HCT116 (cell line): ENCODE measurements around the gene ABCC8. TPM values are rescaled to one million over a fixed set of nuclear protein-coding genes. Genes with fewer than 3 reads are reported as not detected.

Experiments used
- ATAC-seq: fragments of 200-7000 bp; cut with Tn5 transposase; 2 replicates; pipeline ENCODE4 v1.9.1; 2020; ENCODE audit warnings: mild to moderate bottlenecking, moderate library complexity
- BruUV-seq: library from RNA; stranded (reverse); fragments of 400-500 nt; replicated peaks from 2 replicates; lab custom pipeline; 2021; lab: Mats Ljungman, UMichigan
- CTCF ChIA-PET: fragments of 300-600 bp; sonication (Branson Sonifier 250); formaldehyde crosslinking; loops from one replicate; lab custom pipeline; 2021; ENCODE audit warnings: antibody characterized with exemption; lab: Charles Lee
- POLR2A ChIA-PET: fragments of 300-600, 350-600 bp; sonication (Branson Sonifier 250); formaldehyde crosslinking; loops from one replicate; lab custom pipeline; 2021; ENCODE audit warnings: antibody characterized with exemption; lab: Charles Lee
- RAD21 ChIA-PET, 2 experiments: fragments of 300-600 bp; sonication (Branson Sonifier 250); formaldehyde crosslinking; loops; one replicate each; lab custom pipeline; 2023; ENCODE audit warnings: low total read pairs in 2 of 2; ENCODE audit not compliant: uncharacterized antibody in 2 of 2, unreplicated experiment in 2 of 2, low non-redundant PET in 1 of 2; lab: Charles Lee
- DNase-seq: peaks from one replicate; pipeline ENCODE4 v3.0.0-alpha.2; 2010; ENCODE audit warnings: low read depth, low spot score
- H2AFZ ChIP-seq: fragments of 200-600 bp; shearing (Covaris generic), sonication (generic); 2 replicates; pipeline ENCODE4 v1.6.1; 2017; ENCODE audit warnings: low read depth, mixed run types, mixed read lengths, antibody characterized with exemption, low read length; ENCODE audit not compliant: poor library complexity, severe bottlenecking
- H3K27ac ChIP-seq: 2 replicates; pipeline ENCODE4 v1.5.1; 2012; ENCODE audit warnings: low read depth, low read length
- H3K27me3 ChIP-seq: fragments of 200-600 bp; sonication (generic); 2 replicates; pipeline ENCODE4 v1.6.1; 2016; ENCODE audit warnings: mixed run types, low read length, mixed read lengths; ENCODE audit not compliant: insufficient read depth
- H3K36me3 ChIP-seq, 2 experiments: fragments of 200-500 bp in 1 of 2; fragments of 200-600 bp in 1 of 2; sonication (Bioruptor generic) in 1 of 2; sonication (generic) in 1 of 2; 2 replicates each; pipeline versions ENCODE4 v1.5.1 to v1.6.1; 2014 to 2016; ENCODE audit warnings: low read length in 2 of 2, inconsistent platforms in 1 of 2, mixed read lengths in 1 of 2, mixed run types in 1 of 2; ENCODE audit not compliant: insufficient read depth in 2 of 2, control insufficient read depth in 1 of 2
- H3K4me1 ChIP-seq, 2 experiments: fragments of 200-600 bp in 1 of 2; sonication (generic) in 1 of 2; 2 replicates each; pipeline versions ENCODE4 v1.5.1 to v1.6.1; 2012 to 2017; ENCODE audit warnings: low read length in 2 of 2, inconsistent platforms in 1 of 2, mild to moderate bottlenecking in 1 of 2, mixed read lengths in 1 of 2, mixed run types in 1 of 2, moderate library complexity in 1 of 2; ENCODE audit not compliant: insufficient read depth in 2 of 2, control insufficient read depth in 1 of 2
- H3K4me2 ChIP-seq: fragments of 200-600 bp; sonication (generic); 2 replicates; pipeline ENCODE4 v1.6.1; 2017; ENCODE audit warnings: mixed run types, low read length, mixed read lengths
- H3K4me3 ChIP-seq, 2 experiments: fragments of 200-600 bp in 1 of 2; sonication (generic) in 1 of 2; replicated peaks in 1 of 2; 2 replicates each; pipeline ENCODE4 v1.5.1; 2011 to 2016; ENCODE audit warnings: low read length in 2 of 2, control low read depth in 1 of 2, low read depth in 1 of 2, mild to moderate bottlenecking in 1 of 2, mixed read lengths in 1 of 2, mixed run types in 1 of 2
- H3K79me2 ChIP-seq: fragments of 200-600 bp; sonication (generic); 2 replicates; pipeline ENCODE4 v1.6.1; 2017; ENCODE audit warnings: mild to moderate bottlenecking, mixed run types, low read length, moderate library complexity, mixed read lengths; ENCODE audit not compliant: insufficient read depth
- H3K9ac ChIP-seq: fragments of 200-600 bp; sonication (generic); 2 replicates; pipeline ENCODE4 v1.6.1; 2016; ENCODE audit warnings: low read length, mixed read lengths
- H3K9me2 ChIP-seq: fragments of 200-600 bp; sonication (generic), shearing (Covaris generic); 2 replicates; pipeline ENCODE4 v1.6.1; 2017; ENCODE audit warnings: mixed run types, mild to moderate bottlenecking, moderate library complexity; ENCODE audit not compliant: insufficient read depth
- H3K9me3 ChIP-seq, 2 experiments: fragments of 200-500 bp in 1 of 2; fragments of 200-600 bp in 1 of 2; sonication (Bioruptor generic) in 1 of 2; sonication (generic) in 1 of 2; 2 replicates each; pipeline ENCODE4 v1.6.1; 2014 to 2017; ENCODE audit warnings: low read length in 2 of 2, mixed read lengths in 2 of 2, inconsistent platforms in 1 of 2, low read depth in 1 of 2, mild to moderate bottlenecking in 1 of 2, mixed run types in 1 of 2, moderate library complexity in 1 of 2; ENCODE audit not compliant: control insufficient read depth in 1 of 2, insufficient read depth in 1 of 2
- H4K20me1 ChIP-seq: fragments of 200-600 bp; sonication (generic), shearing (Covaris generic); 2 replicates; pipeline ENCODE4 v1.6.1; 2017; ENCODE audit warnings: mixed run types, mild to moderate bottlenecking, moderate library complexity; ENCODE audit not compliant: insufficient read depth
- ATF3 ChIP-seq: IDR thresholded peaks from 2 replicates; pipeline ENCODE4 v1.6.1; 2012
- CEBPB ChIP-seq: IDR thresholded peaks from 2 replicates; pipeline ENCODE4 v1.6.1; 2012; ENCODE audit warnings: low read depth
- ELF1 ChIP-seq: IDR thresholded peaks from 2 replicates; pipeline ENCODE4 v1.6.1; 2012; ENCODE audit warnings: low read depth, borderline replicate concordance
- EZH2 ChIP-seq: fragments of 200-600 bp; sonication (generic); IDR thresholded peaks from 2 replicates; pipeline ENCODE4 v1.6.1; 2017; ENCODE audit warnings: antibody characterized with exemption, mixed run types
- EZH2phosphoT487 ChIP-seq: fragments of 200-600 bp; IDR thresholded peaks from 2 replicates; pipeline ENCODE4 v1.6.1; 2018; ENCODE audit warnings: antibody characterized with exemption, borderline replicate concordance
- POLR2A ChIP-seq: IDR thresholded peaks from 2 replicates; pipeline ENCODE4 v1.7.0; 2011; ENCODE audit warnings: borderline replicate concordance; ENCODE audit not compliant: insufficient read depth, insufficient read length; ENCODE audit errors: extremely low read depth
- REST ChIP-seq: IDR thresholded peaks from 2 replicates; pipeline ENCODE4 v1.6.1; 2012; ENCODE audit warnings: low read depth
- SP1 ChIP-seq: IDR thresholded peaks from 2 replicates; pipeline ENCODE4 v1.6.1; 2012; ENCODE audit warnings: low read depth
- YY1 ChIP-seq: IDR thresholded peaks from 2 replicates; pipeline ENCODE4 v1.6.1; 2011; ENCODE audit warnings: low read length, low read depth, moderate library complexity, mild to moderate bottlenecking; ENCODE audit not compliant: insufficient replicate concordance; ENCODE audit errors: extremely low read depth
- ZFX ChIP-seq: fragments of 450-650 bp; IDR thresholded peaks from 2 replicates; pipeline ENCODE4 v1.6.1; 2017
- ZNF274 ChIP-seq: fragments of 200-500 bp; sonication (Bioruptor generic); IDR thresholded peaks from 2 replicates; pipeline ENCODE4 v1.6.1; 2014; ENCODE audit warnings: mild to moderate bottlenecking, low read depth, low read length, inconsistent platforms
- intact Hi-C: fragments of 100-400 bp; cut with micrococcal nuclease; formaldehyde crosslinking; loops from 2 replicates; pipeline ENCODE4 v1.10.0; 2022
- total RNA-seq: library from RNA; stranded (reverse); gene quantifications from one replicate; pipeline ENCODE4 v1.2.1, GENCODE V29; 2021; ENCODE audit not compliant: unreplicated experiment

The ABCC8 gene
- total RNA-seq, 1 experiment from 2014 or later = 0.39 TPM

- TF ChIP-seq EZH2phosphoT487 (no peak), SP1 (no peak), ZNF274 (no peak), ELF1 (no peak), REST (no peak)
- H3K79me2 ChIP-seq = no peaks in the 10 kb centered on the region
- no peak overlapping the region for H3K4me3 ChIP-seq
- H3K4me2 ChIP-seq = no peak overlapping the region
- H3K9me2 ChIP-seq = no peaks in the 10 kb centered on the region
- H3K9ac ChIP-seq = no peak overlapping the region
- intact Hi-C loops = loop anchor here (5.0 kb wide), 1 partner anchor 346 kb away; the partner anchor contains the start of gene KCNC1
- BruUV-seq = no TSS peak
- H3K4me1 ChIP-seq = peaks cover 0 to 19% of the 10 kb centered on the region in 2 experiments; a peak in 3 of 4 replicates
- no peaks in the 10 kb centered on the region for H3K9me3 ChIP-seq
- H4K20me1 ChIP-seq = no peaks in the 10 kb centered on the region
- CTCF ChIA-PET = interaction anchor here (1.0 to 1.2 kb wide), 4 partner anchors 119 to 142 kb away, joined by 3 to 14 read pairs (median 4); no protein-coding TSS in a partner anchor
- no peak for DNase-seq
- RAD21 ChIA-PET = no interaction called here
- H2AFZ ChIP-seq = no peak overlapping the region
- H3K36me3 ChIP-seq = no peaks in the 10 kb centered on the region
- no peaks in the 10 kb centered on the region for H3K27me3 ChIP-seq
- no peak overlapping the region; the same call in 1 of the 2 replicates for H3K27ac ChIP-seq
- POLR2A ChIA-PET = no interaction called here
- no peak for ATAC-seq
Measured at GRCh38 chr11:17385926-17386325, 90.7 kb downstream of the ABCC8 start.

GRCh38 chr11:17385492-17385891 is 91.2 kb downstream of the ABCC8 start:
- H3K36me3 ChIP-seq = no peaks in the 10 kb centered on the region
- no peaks in the 10 kb centered on the region for H3K79me2 ChIP-seq
- no peak overlapping the region for H3K4me3 ChIP-seq
- ChIA-PET RAD21 (no interaction called here), CTCF (interaction anchor here (2.0 to 2.1 kb wide), 3 partner anchors 85 to 143 kb away, joined by 11 to 32 read pairs (median 27); no protein-coding TSS in a partner anchor), POLR2A (no interaction called here)
- DNase-seq = no peak
- intact Hi-C loops = loop anchor here (5.0 kb wide), 1 partner anchor 347 kb away; the partner anchor contains the start of gene KCNC1
- peaks cover 0 to 19% of the 10 kb centered on the region in 2 experiments; a peak in 3 of 4 replicates for H3K4me1 ChIP-seq
- ATAC-seq = no peak
- H3K9ac ChIP-seq = no peak overlapping the region
- no peak overlapping the region for H2AFZ ChIP-seq
- no peaks in the 10 kb centered on the region for H3K9me2 ChIP-seq
- TF ChIP-seq ATF3 (no peak), EZH2 (no peak), POLR2A (no peak), YY1 (no peak), CEBPB (no peak), ZFX (no peak)
- no peak overlapping the region for H3K4me2 ChIP-seq
- no peak overlapping the region for H3K27ac ChIP-seq
- no TSS peak for BruUV-seq
- H4K20me1 ChIP-seq = no peaks in the 10 kb centered on the region
- no peaks in the 10 kb centered on the region for H3K9me3 ChIP-seq
- no peaks in the 10 kb centered on the region for H3K27me3 ChIP-seq
